Activated CD4-positive, alpha-beta T cell treated with anti-CD3 and anti-CD28 coated beads, Interleukin-2, Interleukin-4, amounts not matched to agents 100 ng/mL and 50 ng/mL, durations not matched to agents 16 hours and 8 hours (primary cell): ENCODE measurements around the gene GRK5.
"Not testable (repeated sequence)": the region's sequence is repeated elsewhere in the genome, so short reads cannot be mapped to it uniquely, and the experiment has no call there.

Source experiments
- DNase-seq: peaks from one replicate; pipeline ENCODE4 v3.0.0-alpha.2; 2020; ENCODE audit warnings: low spot score

GRK5 gene

DNA sequence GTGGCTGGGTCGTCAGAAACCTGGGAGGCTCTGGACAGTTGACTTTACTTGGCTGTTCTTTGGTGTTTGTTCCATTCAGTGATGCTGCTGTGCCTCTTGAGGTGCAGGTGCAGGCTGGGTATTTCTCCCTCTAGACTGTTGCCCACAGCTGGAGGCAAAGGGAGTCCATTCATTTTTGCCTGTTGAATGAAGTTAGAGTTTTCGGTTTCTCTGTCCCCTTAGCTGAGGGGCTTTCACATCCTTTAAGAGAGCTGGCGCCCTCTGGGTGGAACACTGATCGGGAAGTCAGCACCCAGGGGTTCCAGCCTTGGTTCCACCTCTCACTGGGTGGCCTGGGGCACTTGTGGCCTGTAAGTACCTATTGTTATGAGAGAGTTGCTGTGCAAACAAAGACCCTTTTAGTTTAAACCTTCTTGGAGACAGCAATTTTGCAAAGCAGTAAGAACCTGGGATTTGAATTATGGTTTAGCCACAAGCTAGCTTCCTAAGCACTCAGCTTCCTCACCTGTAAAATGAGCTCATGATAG, 67.2 kb downstream of the GRK5 start:
- no peak for DNase-seq

DNA sequence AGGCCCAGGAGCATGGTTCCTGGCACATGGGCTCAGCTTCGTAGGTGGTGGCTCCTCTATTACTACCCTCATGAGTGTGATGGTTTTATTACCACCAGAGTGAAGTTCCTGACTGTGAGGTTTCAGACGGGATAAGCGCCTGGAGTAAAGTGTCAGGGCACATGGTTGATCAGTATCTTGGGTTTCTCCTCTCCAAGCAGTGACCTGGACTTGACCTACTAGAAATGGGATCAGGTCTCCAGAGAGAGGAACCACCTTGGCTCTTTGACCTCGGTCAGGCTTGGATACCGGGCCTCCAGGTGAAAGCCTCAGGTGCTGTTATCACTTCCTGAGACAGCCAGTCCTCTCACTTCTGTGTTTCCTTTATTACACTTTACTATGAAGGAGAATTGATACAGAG, 67.7 kb downstream of the GRK5 start:
- no peak for DNase-seq

DNA sequence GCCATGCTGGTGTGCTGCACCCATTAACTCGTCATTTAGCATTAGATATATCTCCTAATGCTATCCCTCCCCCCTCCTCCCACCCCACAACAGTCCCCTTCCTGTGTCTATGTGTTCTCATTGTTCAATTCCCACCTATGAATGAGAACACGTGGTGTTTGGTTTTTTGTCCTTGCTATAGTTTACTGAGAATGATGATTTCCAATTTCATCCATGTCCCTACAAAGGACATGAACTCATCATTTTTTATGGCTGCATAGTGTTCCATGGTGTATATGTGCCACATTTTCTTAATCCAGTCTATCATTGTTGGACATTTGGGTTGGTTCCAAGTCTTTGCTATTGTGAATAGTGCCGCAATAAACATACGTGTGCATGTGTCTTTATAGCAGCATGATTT, 68.8 kb downstream of the GRK5 start:
- not testable (repeated sequence) for DNase-seq

DNA sequence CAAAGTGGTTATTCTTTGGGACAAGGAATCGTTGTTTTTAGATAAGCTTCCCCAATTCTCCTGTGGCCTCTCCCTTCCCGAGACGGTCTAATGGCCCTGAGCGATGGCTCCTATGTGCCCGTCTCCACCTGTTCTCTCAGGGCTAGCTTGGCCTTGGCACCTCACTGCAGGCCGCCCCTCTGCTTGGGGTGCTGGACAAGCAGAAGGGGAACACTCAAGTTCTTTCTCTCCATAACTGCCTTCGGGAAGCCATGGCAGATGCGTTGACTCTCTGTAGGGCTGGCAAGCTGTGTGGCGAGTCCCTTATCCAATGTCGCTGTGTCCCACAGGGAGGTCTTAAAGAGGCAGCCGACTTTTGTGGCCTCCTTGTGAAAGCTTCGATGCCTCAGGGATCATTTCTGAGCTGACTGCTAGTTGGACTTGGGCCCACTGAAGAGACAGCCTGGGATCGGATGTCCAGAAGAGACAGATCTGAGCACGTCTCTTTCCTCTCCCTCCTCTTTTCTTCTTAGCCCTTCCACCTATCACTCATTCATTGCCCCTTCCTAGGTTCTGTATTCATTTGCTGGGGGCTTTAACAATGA, 70.8 kb downstream of the GRK5 start:
- no peak for DNase-seq

DNA sequence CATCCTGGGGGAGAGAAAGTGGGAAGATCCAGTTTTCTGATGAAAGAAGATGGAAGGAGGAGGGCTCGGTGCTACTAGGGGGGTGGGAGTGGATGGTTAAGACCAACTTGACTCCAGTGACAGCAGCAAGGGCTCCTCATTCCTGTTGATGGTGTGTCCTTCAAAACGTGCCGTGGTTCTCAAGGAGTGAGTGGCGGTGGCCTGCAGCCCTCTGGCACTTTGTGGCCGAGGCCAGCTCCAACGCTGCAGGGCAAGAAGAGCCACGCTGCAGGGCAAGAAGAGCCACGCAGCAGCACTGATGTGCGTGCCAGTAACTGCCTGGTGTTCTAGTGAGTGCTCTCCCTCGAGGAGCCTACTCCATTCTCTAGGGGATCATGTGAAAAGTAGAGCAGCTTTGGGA, 72.1 kb downstream of the GRK5 start:
- DNase-seq: no peak

DNA sequence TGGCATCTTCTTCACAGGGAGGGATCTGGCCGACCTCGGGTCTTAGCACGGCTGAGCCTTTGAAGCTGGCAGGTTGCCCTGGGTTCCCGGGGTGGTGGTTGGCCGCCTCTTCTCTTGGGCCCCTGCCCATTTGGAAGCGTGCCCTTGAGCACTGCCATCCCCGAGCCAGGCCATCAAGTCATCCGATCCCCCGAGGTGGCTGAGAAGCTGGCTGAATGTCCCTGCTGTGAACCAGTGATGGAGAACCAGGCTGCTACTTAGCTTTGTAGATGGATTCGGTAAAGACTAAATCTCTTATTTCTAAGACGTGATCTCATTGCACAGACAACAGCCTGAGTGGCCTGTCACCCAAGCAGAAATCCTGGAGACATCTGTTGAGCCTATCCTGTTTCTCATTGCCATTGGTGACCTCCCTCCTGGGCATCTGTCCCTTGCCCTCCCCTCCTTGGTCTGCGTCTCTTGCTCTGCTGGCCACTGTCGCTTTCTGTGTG, 74.3 kb downstream of the GRK5 start:
- no peak for DNase-seq

DNA sequence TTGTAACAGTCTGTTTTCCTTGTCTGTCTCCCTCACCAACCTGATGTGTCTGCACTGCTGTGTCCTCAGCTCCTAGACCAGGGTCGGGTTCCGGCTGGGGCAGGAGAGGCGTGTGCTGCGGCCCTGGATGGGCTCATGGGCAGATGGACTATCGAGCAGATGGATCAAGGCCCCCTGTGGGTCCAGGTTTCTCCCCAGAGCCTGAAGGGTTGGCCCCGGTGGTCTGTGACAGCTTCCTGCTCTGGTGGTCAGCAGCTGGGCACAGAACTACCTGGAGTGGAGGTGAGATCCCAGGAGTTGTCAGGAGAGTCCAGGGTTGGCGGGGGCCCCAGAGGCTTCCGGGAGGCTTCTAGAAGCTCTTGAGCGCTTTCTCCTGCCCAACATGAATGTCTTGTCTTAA, 75.1 kb downstream of the GRK5 start:
- DNase-seq: no peak

DNA sequence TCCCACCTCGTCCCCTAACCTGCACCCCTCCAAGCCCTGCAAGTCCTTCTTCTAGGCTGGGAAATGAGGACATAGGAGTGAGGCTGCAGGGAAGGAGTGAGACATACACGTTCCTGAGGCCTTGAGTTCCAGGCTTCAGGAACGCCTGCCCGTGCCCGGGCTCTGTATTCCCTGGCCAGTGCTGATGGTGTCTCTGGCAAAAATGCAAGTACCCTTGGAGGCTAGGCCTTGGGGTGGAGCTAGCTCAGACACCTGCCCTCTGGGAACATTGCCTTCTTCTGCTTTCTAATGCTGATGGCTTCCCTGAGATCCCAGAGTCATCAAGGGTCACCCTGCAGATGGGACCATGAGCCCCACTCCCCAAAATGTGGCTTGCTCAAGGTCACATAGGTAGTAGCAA, 76.0 kb downstream of the GRK5 start:
- no peak for DNase-seq

DNA sequence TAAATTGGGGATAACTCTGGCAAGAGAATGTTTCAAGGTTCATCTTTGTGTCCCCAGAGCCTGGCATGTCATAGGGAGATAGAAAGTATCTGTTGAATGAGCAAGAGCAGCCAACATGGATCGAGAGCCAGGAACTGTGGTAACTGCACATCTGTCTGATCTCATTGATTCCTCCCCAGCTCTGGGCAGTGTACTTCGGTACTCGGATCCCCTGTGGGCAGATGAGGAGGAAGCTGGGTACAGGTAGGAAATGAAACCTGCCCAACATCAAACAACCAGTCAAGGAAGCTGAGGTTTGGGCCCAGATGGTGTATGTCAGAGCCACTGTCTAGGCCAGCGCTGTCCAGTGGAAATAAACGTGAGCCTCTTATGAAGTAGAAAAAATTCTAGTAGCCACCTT, 76.4 kb downstream of the GRK5 start:
- DNase-seq: no peak

DNA sequence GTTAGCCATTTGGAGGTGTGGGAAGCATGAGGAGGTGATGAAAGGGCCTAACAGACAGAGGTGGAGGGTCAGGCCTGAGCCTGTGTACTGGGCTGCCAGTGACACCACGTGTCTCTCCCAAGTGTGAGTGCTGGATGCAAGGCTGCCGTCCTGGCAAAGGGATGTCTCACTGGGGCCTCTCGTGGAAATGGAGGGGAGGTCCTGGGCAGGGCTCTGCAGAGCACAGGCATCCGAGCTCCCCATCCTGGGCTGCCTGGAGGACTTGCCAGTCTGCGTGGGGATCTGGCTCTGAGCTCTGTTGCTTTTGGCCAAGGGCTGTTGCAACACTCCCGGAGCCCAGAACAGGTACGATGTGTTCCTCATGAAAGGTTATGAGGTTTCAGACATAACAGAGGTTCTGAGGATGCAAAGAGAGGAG, 77.3 kb downstream of the GRK5 start:
- DNase-seq: no peak

DNA sequence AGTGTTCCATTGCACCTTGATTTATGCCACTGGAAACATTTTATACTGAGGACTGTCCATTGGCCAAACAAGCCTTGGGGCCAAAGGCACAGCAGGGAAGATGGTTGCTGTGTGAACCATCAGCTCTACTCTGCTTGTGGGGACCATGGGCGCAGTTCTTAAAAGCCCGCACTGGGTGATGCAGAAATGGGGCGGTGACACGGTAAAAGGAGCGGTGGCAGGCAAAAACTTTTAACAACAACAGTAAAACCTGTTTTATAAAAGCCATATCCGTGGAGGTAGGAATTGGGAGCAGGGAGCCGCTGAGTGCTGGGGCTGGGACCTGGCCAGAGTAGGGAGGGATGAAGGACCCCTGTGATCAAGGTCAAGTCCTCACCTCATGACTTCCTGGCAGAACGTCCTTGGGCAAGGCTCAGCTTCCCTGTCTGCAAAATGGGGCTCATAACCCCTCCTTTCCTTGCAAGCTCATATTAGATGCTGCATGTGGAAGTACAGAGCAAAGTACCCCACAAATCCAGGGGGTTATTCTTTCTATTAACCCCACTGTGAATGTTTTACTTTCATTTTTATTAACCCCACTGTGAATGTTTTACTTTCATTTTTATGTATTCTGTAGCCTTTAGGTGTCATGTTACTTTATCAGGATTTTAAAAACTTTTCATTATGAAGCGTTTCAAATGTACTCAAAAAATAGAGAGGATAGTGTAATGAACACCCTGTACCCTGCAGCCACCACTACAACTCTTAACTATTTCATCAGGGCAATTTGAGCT, 78.3 kb downstream of the GRK5 start:
- no peak for DNase-seq

DNA sequence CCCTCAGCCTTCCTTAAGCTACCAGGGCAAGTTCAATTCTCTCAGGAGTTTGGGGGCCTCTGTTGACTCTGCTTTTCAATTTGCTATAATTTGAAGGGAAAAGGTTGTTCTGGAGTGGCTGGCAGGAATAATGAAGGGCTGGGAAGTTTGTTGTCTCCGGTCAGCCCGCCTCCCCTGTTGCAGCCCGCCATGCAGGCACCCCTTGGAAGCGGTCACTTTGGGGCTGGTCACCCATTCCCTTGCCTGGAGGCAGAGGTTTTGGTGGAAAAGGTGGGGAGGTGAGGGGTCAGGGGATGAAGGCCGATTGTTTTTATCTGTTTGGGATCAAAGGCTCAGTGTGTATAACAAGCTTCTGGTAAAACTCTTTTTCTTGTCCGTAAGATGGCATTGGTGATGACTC, 79.1 kb downstream of the GRK5 start:
- no peak for DNase-seq

DNA sequence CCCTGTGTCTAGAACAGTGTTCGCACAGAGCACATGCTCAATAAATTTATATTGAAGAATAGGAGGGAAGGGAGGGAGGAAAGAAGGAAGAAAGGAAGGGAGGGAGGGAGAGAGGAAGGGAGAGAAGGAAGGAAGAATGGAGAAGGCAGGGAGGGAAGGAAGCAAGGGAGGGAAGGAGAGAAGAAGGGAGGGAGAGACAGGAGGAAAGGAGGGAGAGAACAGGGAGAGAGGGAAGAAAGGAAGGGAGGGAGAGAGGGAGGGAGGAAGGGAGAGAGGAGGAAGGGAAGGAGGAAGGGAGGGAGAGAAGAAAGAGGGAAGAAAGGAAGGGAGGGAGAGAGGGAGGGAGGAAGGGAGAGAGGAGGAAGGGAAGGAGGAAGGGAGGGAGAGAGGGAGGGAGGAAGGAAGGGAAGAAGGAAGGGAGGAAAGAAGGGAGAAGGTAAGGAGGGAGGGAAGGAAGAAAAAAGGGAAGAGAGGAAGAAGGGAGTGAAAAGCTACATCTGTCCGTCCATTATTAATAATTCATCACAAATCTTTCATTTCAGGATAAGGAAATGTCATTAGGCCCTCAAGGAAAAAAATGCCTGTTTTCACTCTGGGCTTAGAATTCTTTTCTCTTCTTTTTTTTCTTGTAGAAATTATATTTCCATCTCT, 79.7 kb downstream of the GRK5 start:
- no peak for DNase-seq

DNA sequence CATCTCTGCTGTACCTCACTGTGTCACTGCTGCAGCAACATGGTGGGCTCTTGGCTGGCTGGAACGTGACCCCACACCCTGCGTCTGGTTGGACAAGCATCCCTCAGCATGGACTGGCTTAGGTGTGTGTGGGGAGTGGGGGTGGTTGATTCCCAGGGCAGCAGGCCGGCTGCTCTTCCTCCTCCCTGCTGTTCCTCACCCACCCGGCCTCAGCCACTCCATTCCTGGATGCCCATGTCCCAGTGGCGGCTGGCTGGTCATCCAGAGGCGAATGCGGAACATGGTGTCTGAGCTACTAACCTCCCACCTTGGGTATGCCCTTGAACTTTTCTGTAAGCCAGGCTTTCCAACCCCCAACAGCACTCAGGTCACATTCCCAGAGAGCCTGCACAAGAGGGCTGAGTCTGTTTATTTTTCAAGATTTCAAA, 81.2 kb downstream of the GRK5 start:
- no peak for DNase-seq

DNA sequence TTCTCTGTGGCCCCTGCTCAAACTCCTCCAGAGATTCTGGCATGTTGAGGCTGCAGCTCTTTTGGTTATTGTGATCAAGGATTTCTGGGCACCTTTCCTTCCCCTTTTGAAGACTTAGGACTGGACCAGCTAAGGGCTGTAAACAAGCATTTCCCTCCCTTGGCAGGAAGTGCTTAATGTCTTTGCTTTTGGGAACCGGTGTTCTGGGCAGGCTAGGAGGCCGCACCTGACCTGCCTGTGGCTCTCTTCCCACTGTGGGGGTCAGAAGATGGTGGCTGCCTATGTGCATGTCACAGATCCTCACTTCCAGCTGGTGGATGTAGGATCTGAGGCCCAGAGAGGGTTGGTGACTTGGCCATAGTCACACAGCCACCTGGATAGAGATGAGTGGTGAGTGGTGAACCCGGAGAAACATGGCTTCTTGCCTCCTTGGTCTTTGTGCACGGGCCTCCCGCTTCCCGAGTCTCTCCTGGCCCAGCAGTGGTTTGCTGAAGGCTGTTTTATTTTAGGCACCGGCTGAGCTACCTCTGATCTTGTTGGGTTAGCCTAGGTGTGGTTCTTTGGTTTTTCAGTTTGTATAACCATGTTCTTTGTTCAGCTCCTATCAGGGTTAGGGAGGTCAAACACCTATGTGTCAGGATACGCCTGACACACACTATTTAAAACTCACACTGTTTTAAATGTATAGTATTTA, 82.0 kb downstream of the GRK5 start:
- no peak for DNase-seq

DNA sequence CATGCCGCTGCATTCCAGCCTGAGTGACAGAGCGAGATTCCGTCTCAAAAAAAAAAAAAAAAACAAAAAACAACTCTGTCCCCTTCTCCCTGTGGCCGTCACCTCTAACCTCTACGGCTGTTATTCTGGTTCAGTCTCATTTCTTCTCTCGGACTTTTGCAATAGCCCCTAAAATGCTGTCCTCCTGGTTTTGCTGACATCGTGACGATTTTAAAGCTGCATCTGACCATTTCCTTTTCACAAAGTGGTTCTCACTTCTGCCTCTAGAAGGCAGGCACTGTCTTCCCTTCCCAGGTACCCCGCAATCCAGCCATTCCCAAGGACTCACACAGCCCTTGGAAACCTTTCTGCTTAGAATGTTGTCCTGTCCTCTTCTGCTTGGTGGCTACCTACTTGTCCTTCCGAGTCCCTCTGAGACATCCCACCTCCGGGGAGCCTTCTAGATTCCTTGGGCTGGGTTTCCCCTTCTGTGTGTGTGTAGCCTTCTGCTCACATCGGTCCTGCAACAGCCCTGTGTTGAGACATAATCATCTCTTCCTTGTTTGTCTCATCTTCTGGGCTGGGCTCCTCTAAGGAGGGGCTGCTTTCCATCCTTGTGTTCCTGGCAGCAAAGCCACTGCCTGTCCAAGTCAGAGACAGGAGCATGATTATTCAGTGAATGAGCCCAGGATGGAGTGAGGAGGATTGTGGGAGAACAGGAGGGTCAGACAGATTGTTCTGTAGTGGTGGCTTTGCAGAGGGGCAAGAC, 83.1 kb downstream of the GRK5 start:
- no peak for DNase-seq

DNA sequence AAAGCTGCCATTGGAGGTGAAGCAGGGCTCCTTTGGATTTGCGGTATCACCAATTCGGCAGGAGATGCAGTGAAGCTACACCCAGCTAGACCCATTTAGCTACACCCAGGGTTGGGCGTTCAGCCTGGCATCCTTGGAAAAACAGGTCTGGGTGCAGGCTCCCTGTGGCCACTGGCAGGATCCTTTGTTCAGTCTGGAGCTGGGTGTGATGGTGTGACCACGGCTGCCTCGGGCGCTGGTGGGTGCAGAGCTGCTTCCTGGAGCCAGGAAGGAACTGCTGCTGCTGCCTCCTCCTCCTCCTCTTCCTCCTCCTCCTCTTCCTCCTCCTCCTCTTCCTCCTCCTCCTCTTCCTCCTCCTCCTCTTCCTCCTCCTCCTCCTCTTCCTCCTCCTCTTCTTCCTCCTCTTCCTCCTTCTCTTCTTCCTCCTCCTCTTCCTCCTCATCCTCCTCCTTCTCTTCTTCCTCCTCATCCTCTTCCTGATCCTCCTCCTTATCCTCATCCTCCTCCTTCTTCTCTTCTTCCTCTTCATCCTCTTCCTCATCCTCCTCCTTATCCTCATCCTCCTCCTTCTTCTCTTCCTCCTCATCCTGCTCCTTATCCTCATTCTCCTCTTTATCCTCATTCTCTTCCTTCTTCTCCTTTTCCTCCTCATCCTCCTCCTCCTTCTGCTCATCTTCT, 84.0 kb downstream of the GRK5 start:
- DNase-seq: no peak

DNA sequence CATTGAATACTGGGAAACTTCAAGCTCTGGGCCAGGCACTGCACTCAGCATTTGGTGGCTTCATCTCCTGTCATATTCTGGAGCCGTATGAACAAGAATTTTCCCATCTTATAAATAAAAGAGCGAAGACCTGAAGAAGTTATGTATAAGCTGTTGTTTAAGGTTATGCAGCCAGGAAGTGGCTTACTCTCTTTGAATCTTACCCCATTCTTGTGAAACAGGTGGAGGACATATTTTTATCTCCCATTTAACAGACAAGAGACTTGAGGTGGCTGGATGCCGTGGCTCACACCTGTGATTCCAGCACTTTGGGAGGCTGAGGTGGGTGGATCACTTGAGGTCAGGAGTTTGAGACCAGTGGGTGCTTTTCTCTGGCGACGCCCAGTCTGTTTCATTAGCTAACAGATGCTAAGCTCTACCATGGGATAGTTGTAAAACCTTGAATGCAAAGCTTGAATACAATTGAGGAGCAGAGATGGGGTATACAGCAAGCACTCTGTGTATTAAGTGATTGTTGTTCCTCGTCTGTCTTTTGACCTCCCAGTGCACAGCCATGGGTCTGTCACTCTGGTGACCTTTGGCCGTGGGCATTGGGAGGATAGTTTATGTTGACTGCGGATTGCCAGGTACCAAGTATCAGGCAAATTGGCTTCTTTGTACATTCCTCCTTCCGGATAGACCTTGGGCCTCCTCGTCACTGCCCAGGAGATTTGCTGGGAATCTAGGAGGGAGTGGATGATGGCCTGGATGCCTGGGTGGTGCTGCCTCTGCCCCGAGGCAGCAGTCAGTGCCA, 85.8 kb downstream of the GRK5 start:
- no peak for DNase-seq

DNA sequence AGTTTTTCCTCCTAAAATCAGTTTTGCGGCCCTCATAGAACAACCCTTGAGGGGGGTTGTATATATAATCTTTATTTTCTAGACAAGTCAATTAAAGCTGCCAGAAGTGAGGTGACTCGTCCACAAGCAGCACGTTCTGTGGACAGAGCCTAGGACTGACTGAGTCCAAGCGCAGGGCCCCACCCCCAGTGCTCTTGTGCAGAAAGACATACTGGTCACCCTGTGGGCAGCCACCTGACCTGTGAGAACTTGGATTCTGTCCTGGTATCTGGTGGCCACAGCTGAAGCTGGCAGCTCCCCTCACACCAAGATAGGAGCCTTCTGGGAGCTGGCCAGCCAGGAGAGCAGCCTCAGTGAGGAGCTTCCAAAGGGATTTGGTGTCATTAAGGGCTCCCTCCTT, 89.3 kb downstream of the GRK5 start:
- no peak for DNase-seq

DNA sequence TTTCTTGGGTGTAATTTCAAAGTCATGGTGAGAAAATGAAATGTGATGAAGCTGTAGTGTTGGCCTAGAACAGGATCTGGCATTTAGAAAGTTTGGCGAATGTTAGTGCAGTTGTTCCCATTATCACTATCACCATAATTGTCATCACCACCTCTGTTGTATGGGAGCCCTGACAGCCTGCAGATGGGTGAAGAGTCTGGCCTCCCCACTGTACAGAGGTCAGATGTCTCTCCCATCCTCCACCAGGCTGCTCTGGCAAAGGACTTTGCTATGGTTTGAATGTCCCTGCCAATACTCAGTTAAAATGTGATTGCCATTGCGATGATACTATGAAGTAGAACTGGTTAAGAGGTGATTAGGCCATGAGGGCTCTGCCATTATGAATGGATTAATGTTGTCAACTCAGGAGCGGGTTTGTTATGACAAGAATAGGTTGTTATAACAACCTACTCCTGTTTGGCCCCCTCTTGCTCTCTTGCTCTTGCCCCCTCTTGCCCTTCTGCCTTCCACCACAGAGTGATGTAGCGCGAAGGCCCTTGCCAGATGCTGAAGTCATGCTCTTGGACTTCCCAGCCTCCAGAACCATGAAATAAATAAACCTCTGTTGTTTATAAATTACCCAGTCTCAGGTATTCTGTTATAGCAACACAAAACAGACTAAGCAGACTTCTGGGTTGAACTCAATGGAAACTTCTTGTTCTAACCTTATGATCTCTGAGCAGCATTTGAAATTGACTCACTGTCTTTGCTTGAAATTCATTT, 90.0 kb downstream of the GRK5 start:
- no peak for DNase-seq
